CD14-positive monocyte (primary cell): ENCODE measurements around the gene SPRY2. TPM values are rescaled to one million over a fixed set of nuclear protein-coding genes. Genes with fewer than 3 reads are reported as not detected.

Experiments used
- DNase-seq, 3 donors: peaks; one replicate each; pipeline ENCODE4 v3.0.0-alpha.2; 2011 to 2022
- H2AFZ ChIP-seq: 2 replicates; pipeline ENCODE4 v1.6.0; 2012; ENCODE audit warnings: mild to moderate bottlenecking, low read depth, low read length, inconsistent platforms; ENCODE audit not compliant: insufficient read depth, poor library complexity, severe bottlenecking
- H3K27ac ChIP-seq, 2 donors: 1 replicate in 1 of 2; 2 replicates in 1 of 2; pipeline ENCODE4 v1.5.1; 2012 to 2013; ENCODE audit warnings: low read length in 2 of 2, control low read depth in 1 of 2, inconsistent platforms in 1 of 2, low read depth in 1 of 2, mild to moderate bottlenecking in 1 of 2
- H3K27me3 ChIP-seq, 2 donors: one replicate each; pipeline versions ENCODE4 v1.6.0 to v1.6.1; 2011 to 2013; ENCODE audit warnings: low read length in 2 of 2; ENCODE audit not compliant: control insufficient read depth in 2 of 2, insufficient read depth in 2 of 2
- H3K36me3 ChIP-seq, 2 donors: replicated peaks in 1 of 2; 1 replicate in 1 of 2; 2 replicates in 1 of 2; pipeline versions ENCODE4 v1.5.1 to v1.6.1; 2012 to 2013; ENCODE audit warnings: low read length in 2 of 2, control low read depth in 1 of 2, inconsistent platforms in 1 of 2, mild to moderate bottlenecking in 1 of 2; ENCODE audit not compliant: insufficient read depth in 2 of 2, control insufficient read depth in 1 of 2
- H3K4me1 ChIP-seq, 2 donors: 1 replicate in 1 of 2; 2 replicates in 1 of 2; pipeline versions ENCODE4 v1.5.1 to v1.6.1; 2012 to 2013; ENCODE audit warnings: low read length in 2 of 2, control low read depth in 1 of 2, inconsistent platforms in 1 of 2, mild to moderate bottlenecking in 1 of 2, moderate library complexity in 1 of 2; ENCODE audit not compliant: insufficient read depth in 2 of 2, control insufficient read depth in 1 of 2
- H3K4me2 ChIP-seq: replicated peaks from 2 replicates; pipeline ENCODE3; 2012; ENCODE audit warnings: low read length, moderate library complexity, mild to moderate bottlenecking; ENCODE audit not compliant: poor library complexity, severe bottlenecking; ENCODE audit errors: extremely low read depth
- H3K4me3 ChIP-seq, 3 experiments: fragments of 200-600 bp in 1 of 3; sonication (generic) in 1 of 3; replicated peaks in 1 of 3; 1 replicate in 2 of 3; 2 replicates in 1 of 3; pipeline ENCODE4 v1.5.1; 2011 to 2013; ENCODE audit warnings: low read length in 3 of 3, mild to moderate bottlenecking in 3 of 3, control low read depth in 2 of 3, low read depth in 2 of 3, inconsistent platforms in 1 of 3, moderate library complexity in 1 of 3
- H3K79me2 ChIP-seq: 2 replicates; pipeline ENCODE4 v1.6.0; 2012; ENCODE audit warnings: mild to moderate bottlenecking, control low read depth, inconsistent platforms, low read length, moderate library complexity; ENCODE audit not compliant: insufficient read depth
- H3K9ac ChIP-seq: 2 replicates; pipeline ENCODE4 v1.6.0; 2017; ENCODE audit warnings: low read length, mild to moderate bottlenecking; ENCODE audit not compliant: insufficient read depth, poor library complexity, severe bottlenecking
- H3K9me3 ChIP-seq, 2 donors: replicated peaks in 1 of 2; 1 replicate in 1 of 2; 2 replicates in 1 of 2; pipeline versions ENCODE4 v1.5.1 to v1.6.1; 2012 to 2013; ENCODE audit warnings: low read length in 2 of 2, control low read depth in 1 of 2; ENCODE audit not compliant: control insufficient read depth in 1 of 2, insufficient read depth in 1 of 2
- H4K20me1 ChIP-seq: 2 replicates; pipeline ENCODE4 v1.6.0; 2012; ENCODE audit warnings: mild to moderate bottlenecking, low read length, control low read depth, moderate library complexity; ENCODE audit not compliant: insufficient read depth
- H3K27ac Mint-ChIP-seq, 7 donors: one replicate each; pipeline ENCODE4 v1.8.0; 2020; ENCODE audit warnings: mild to moderate bottlenecking in 7 of 7, mixed read lengths in 7 of 7, moderate library complexity in 6 of 7, inconsistent platforms in 2 of 7
- H3K27me3 Mint-ChIP-seq, 3 donors: one replicate each; pipeline ENCODE4 v1.8.0; 2021 to 2022; ENCODE audit warnings: low read depth in 3 of 3, mild to moderate bottlenecking in 3 of 3, mixed read lengths in 3 of 3, moderate library complexity in 3 of 3, inconsistent platforms in 1 of 3
- H3K36me3 Mint-ChIP-seq, 2 donors: one replicate each; pipeline ENCODE4 v1.8.0; 2020; ENCODE audit warnings: mixed read lengths in 2 of 2, inconsistent platforms in 1 of 2, mild to moderate bottlenecking in 1 of 2
- H3K4me1 Mint-ChIP-seq: one replicate; pipeline ENCODE4 v1.8.0; 2020; ENCODE audit warnings: mild to moderate bottlenecking, mixed read lengths
- H3K4me3 Mint-ChIP-seq, 2 donors: one replicate each; pipeline ENCODE4 v1.8.0; 2020; ENCODE audit warnings: mild to moderate bottlenecking in 2 of 2, mixed read lengths in 2 of 2, moderate library complexity in 1 of 2
- H3K9me3 Mint-ChIP-seq, 7 donors: one replicate each; pipeline ENCODE4 v1.8.0; 2020 to 2022; ENCODE audit warnings: mixed read lengths in 7 of 7, mild to moderate bottlenecking in 6 of 7, moderate library complexity in 6 of 7, inconsistent platforms in 2 of 7
- CTCF ChIP-seq: fragments of 200-600 bp; IDR thresholded peaks from one replicate; pipeline ENCODE4 v1.8.0; 2022; ENCODE audit warnings: antibody characterized with exemption, mild to moderate bottlenecking
- WGBS: methylation state at CpG from one replicate; pipeline ENCODE4 v1.1.5; 2013; ENCODE audit warnings: missing lambda C conversion rate; ENCODE audit not compliant: insufficient coverage; 5-methylcytosine and 5-hydroxymethylcytosine counted together
- intact Hi-C, 2 donors: fragments of 100-400 bp; cut with micrococcal nuclease; formaldehyde crosslinking; loops; one replicate each; pipeline versions ENCODE4 v1.15.0 to v1.15.1; 2023
- polyA plus RNA-seq, 3 donors: library from polyadenylated mRNA; depleted of rRNA in 1 of 3; unstranded in 2 of 3; stranded (reverse) in 1 of 3; fragments of 300-500 nt in 2 of 3; fragments of >200 nt in 1 of 3; fragmentation: Illumina TruSeq in 2 of 3; gene quantifications; 1 replicate in 2 of 3; 2 replicates in 1 of 3; pipeline ENCODE4 v1.2.3, GENCODE V29; 2012 to 2021

The SPRY2 gene
- polyA plus RNA-seq, 3 donors: 0.26 to 1.8 (median 0.73) TPM

DNA sequence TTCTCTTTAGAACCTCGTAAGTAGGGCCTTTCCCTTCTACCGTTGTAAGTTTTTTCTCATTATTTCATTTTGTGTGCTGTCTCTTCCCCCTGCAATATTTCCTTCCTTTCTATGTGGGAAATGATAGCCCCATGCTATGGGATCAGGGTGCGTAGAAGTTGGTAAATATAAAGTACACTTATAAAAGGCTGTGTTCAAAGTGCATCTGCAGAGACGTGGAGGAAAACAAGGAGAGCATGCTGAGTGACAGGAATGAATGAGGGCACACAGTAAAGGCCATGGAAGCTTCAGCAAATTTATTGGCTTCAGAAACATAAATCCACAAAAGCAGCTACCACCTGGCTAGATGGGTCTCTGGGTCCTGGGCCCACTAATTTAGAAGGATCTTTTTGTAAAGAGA is 21.6 kb upstream of the SPRY2 start:
- intact Hi-C loops: loop anchor here (5.0 to 10.0 kb wide), 2 partner anchors 578 to 680 kb away; no protein-coding TSS in a partner anchor
- no peaks in the 10 kb centered on the region for H3K36me3 Mint-ChIP-seq
- no peaks in the 10 kb centered on the region for H3K9me3 ChIP-seq
- WGBS: 100% methylated on average over 1 of the region's 4 CpGs
- no peaks in the 10 kb centered on the region for H4K20me1 ChIP-seq
- H3K79me2 ChIP-seq: no peaks in the 10 kb centered on the region
- no peak for DNase-seq
- no peaks in the 10 kb centered on the region for H3K27me3 ChIP-seq
- no peaks in the 10 kb centered on the region for H3K36me3 ChIP-seq
- TF ChIP-seq CTCF: no peak
- peaks cover 0 to 3% (median 2%) of the 10 kb centered on the region in 3 donors for H3K27me3 Mint-ChIP-seq
- H3K4me1 Mint-ChIP-seq: peaks cover 13% of the 10 kb centered on the region
- H3K9me3 Mint-ChIP-seq: peaks cover 0 to 1% (median 0%) of the 10 kb centered on the region in 7 donors
- H3K4me2 ChIP-seq: no peak overlapping the region
- H3K4me1 ChIP-seq: no peaks in the 10 kb centered on the region
- no peak overlapping the region for H3K4me3 ChIP-seq
- no peak overlapping the region for H2AFZ ChIP-seq
- no peak overlapping the region for H3K27ac ChIP-seq
- H3K9ac ChIP-seq: no peak overlapping the region
- no peak overlapping the region for H3K4me3 Mint-ChIP-seq
- no peak overlapping the region for H3K27ac Mint-ChIP-seq

DNA sequence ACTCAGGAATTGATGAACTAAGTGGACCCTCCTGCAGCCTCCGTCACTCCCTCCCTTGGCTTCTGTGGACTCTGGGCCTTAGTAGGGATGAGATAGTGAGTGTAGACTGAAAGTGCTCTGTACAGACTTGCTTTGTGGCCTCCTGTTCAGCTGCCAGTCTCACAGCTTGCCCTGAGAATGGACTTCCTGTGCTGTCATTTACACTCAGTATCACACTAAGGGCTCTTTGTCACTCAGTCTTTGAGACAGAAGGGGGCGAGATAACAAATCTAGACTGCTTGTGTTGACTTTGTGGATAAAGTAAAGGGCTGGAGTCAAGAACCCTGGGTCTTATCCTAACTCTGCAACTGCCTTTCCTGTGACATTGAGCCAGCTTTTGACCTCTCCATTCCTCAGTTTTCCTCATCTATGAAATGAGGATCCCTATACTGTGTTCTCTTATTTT is 21.0 kb upstream of the SPRY2 start:
- Histone ChIP-seq H4K20me1 (no peaks in the 10 kb centered on the region), H3K36me3 (no peaks in the 10 kb centered on the region), H3K27ac (no peak overlapping the region), H3K4me3 (no peak overlapping the region), H2AFZ (no peak overlapping the region), H3K9ac (no peak overlapping the region), H3K9me3 (no peaks in the 10 kb centered on the region), H3K27me3 (no peaks in the 10 kb centered on the region), H3K4me1 (no peaks in the 10 kb centered on the region), H3K79me2 (no peaks in the 10 kb centered on the region), H3K4me2 (no peak overlapping the region)
- Mint-ChIP-seq H3K27me3 (peaks cover 0 to 3% (median 2%) of the 10 kb centered on the region in 3 donors), H3K27ac (no peak overlapping the region), H3K9me3 (peaks cover 0 to 1% (median 0%) of the 10 kb centered on the region in 7 donors), H3K4me1 (peaks cover 13% of the 10 kb centered on the region), H3K36me3 (no peaks in the 10 kb centered on the region), H3K4me3 (no peak overlapping the region)
- intact Hi-C loops: loop anchor here (5.0 to 10.0 kb wide), 2 partner anchors 577 to 680 kb away; no protein-coding TSS in a partner anchor
- WGBS: 100% methylated on average over 1 of the region's 2 CpGs
- DNase-seq: no peak
- TF ChIP-seq CTCF: no peak
